GM23338 (cell line): ENCODE results near the gene SRRM2. TPM values are rescaled to one million over a fixed set of nuclear protein-coding genes. Genes with fewer than 3 reads are reported as not detected.

Experiments used
- ATAC-seq: fragments of 200-7000 bp; cut with Tn5 transposase; 3 replicates; pipeline ENCODE4 v1.9.1; 2020
- DNase-seq: peaks from one replicate; pipeline ENCODE4 v3.0.0-alpha.2; 2015; ENCODE audit warnings: low spot score
- H2AFZ ChIP-seq: fragments of 200-600 bp; sonication (generic); 2 replicates; pipeline ENCODE4 v1.8.0; 2016; ENCODE audit warnings: antibody characterized with exemption, mild to moderate bottlenecking, moderate library complexity
- H3F3A ChIP-seq: fragments of 200-600 bp; sonication (generic); replicated peaks from 2 replicates; pipeline ENCODE4 v1.8.0; 2017; ENCODE audit warnings: antibody characterized with exemption, mixed run types, low read depth
- H3K27ac ChIP-seq: fragments of 200-600 bp; sonication (generic); 2 replicates; pipeline ENCODE4 v1.6.1; 2016; ENCODE audit warnings: low read depth
- H3K27me3 ChIP-seq: fragments of 200-600 bp; sonication (generic); 2 replicates; pipeline ENCODE4 v1.8.0; 2016; ENCODE audit warnings: mild to moderate bottlenecking, mixed run types, moderate library complexity; ENCODE audit not compliant: insufficient read depth
- H3K36me3 ChIP-seq: fragments of 200-600 bp; sonication (generic); 2 replicates; pipeline ENCODE4 v1.8.0; 2016; ENCODE audit warnings: mild to moderate bottlenecking; ENCODE audit not compliant: insufficient read depth
- H3K4me1 ChIP-seq: fragments of 200-600 bp; sonication (generic); 2 replicates; pipeline ENCODE4 v1.8.0; 2016; ENCODE audit warnings: mild to moderate bottlenecking, moderate library complexity; ENCODE audit not compliant: insufficient read depth
- H3K4me2 ChIP-seq: fragments of 200-600 bp; sonication (generic); 2 replicates; pipeline ENCODE4 v1.7.1; 2017; ENCODE audit warnings: mixed run types
- H3K4me3 ChIP-seq: fragments of 200-600 bp; sonication (generic); 2 replicates; pipeline ENCODE4 v1.6.1; 2016; ENCODE audit warnings: mixed run types
- H3K79me2 ChIP-seq: fragments of 200-600 bp; sonication (generic); replicated peaks from 2 replicates; pipeline ENCODE4 v1.8.0; 2017; ENCODE audit warnings: mild to moderate bottlenecking; ENCODE audit not compliant: insufficient read depth
- H3K9me2 ChIP-seq: fragments of 200-600 bp; sonication (generic); 2 replicates; pipeline ENCODE4 v1.8.0; 2017; ENCODE audit not compliant: insufficient read depth
- H4K20me1 ChIP-seq: fragments of 200-600 bp; sonication (generic); replicated peaks from 2 replicates; pipeline ENCODE4 v1.8.0; 2017; ENCODE audit warnings: mild to moderate bottlenecking; ENCODE audit not compliant: insufficient read depth
- H3K27ac Mint-ChIP-seq: 2 replicates; pipeline ENCODE4 v1.8.0; 2020; ENCODE audit warnings: inconsistent platforms, mild to moderate bottlenecking, moderate library complexity, mixed read lengths
- H3K27me3 Mint-ChIP-seq: 3 replicates; pipeline ENCODE4 v1.8.0; 2022; ENCODE audit warnings: low read depth, mild to moderate bottlenecking, moderate library complexity, mixed read lengths, inconsistent platforms; ENCODE audit not compliant: insufficient read depth, poor library complexity
- H3K36me3 Mint-ChIP-seq: 3 replicates; pipeline ENCODE4 v1.8.0; 2021; ENCODE audit warnings: low read depth, mild to moderate bottlenecking, inconsistent platforms, moderate library complexity, mixed read lengths
- H3K4me1 Mint-ChIP-seq: 3 replicates; pipeline ENCODE4 v1.8.0; 2020; ENCODE audit warnings: mild to moderate bottlenecking, inconsistent platforms, mixed read lengths
- H3K4me3 Mint-ChIP-seq: 3 replicates; pipeline ENCODE4 v1.8.0; 2021; ENCODE audit warnings: moderate library complexity, mild to moderate bottlenecking, inconsistent platforms, mixed read lengths
- H3K9me3 Mint-ChIP-seq: 3 replicates; pipeline ENCODE4 v1.8.0; 2020; ENCODE audit warnings: moderate library complexity, mild to moderate bottlenecking, inconsistent platforms, mixed read lengths
- CREB1 ChIP-seq: fragments of 250-450 bp; sonication (Bioruptor Pico); IDR thresholded peaks from 2 replicates; pipeline ENCODE4 v1.5.0; 2020; ENCODE audit warnings: low read depth, mild to moderate bottlenecking, moderate library complexity
- CTCF ChIP-seq, 2 experiments: fragments of 200-600 bp in 1 of 2; sonication (generic) in 1 of 2; conservative IDR thresholded peaks; 2 replicates each; pipeline versions ENCODE4 v1.5.1 to v1.6.1; 2016 to 2017; ENCODE audit warnings: antibody characterized with exemption in 2 of 2, low read depth in 2 of 2, mild to moderate bottlenecking in 2 of 2, moderate library complexity in 1 of 2
- ETS1 ChIP-seq: IDR thresholded peaks from 2 replicates; pipeline ENCODE4 v1.6.1; 2016; ENCODE audit warnings: antibody characterized with exemption
- EZH2 ChIP-seq: fragments of 200-600 bp; sonication (generic); IDR thresholded peaks from one replicate; pipeline ENCODE4 v1.8.0; 2017; ENCODE audit warnings: antibody characterized with exemption, mild to moderate bottlenecking, low read depth; ENCODE audit not compliant: unreplicated experiment
- JUNB ChIP-seq: IDR thresholded peaks from one replicate; pipeline ENCODE4 v1.6.1; 2016; ENCODE audit warnings: antibody characterized with exemption; ENCODE audit not compliant: unreplicated experiment
- POLR2AphosphoS5 ChIP-seq: IDR thresholded peaks from 2 replicates; pipeline ENCODE4 v1.6.1; 2016; ENCODE audit warnings: antibody characterized with exemption, low read depth
- REST ChIP-seq: IDR thresholded peaks from one replicate; pipeline ENCODE4 v1.6.1; 2018; ENCODE audit warnings: antibody characterized with exemption; ENCODE audit not compliant: unreplicated experiment
- STAT1 ChIP-seq: IDR thresholded peaks from one replicate; pipeline ENCODE4 v1.6.1; 2016; ENCODE audit warnings: antibody characterized with exemption; ENCODE audit not compliant: unreplicated experiment
- ZNF462 ChIP-seq: fragments of 250-450 bp; sonication (Bioruptor Pico); IDR thresholded peaks from 2 replicates; pipeline ENCODE4 v1.5.0; 2020; ENCODE audit warnings: mild to moderate bottlenecking, moderate library complexity
- polyA plus RNA-seq: library from polyadenylated mRNA; unstranded; fragments of >200 nt; fragmentation: Nextera tagmentation; extraction: Ambion mirVana; gene quantifications from 2 replicates; pipeline ENCODE4 v1.2.1, GENCODE V29; 2016
- total RNA-seq: library from RNA; depleted of rRNA; stranded (reverse); fragments of >200 nt; shearing (Covaris generic); gene quantifications from 2 replicates; pipeline ENCODE4 v1.2.3, GENCODE V29; 2014

The SRRM2 gene
- total and polyA plus RNA-seq, 2 experiments from 2014 or later: 308 to 893 TPM

GRCh38 chr16:2707368-2708289 lies 44.8 kb upstream of the SRRM2 start:
- Mint-ChIP-seq H3K4me1 (no peaks in the 10 kb centered on the region), H3K27ac (no peak overlapping the region), H3K27me3 (peaks cover 6% of the 10 kb centered on the region), H3K9me3 (no peaks in the 10 kb centered on the region), H3K4me3 (no peak overlapping the region), H3K36me3 (peaks cover 12% of the 10 kb centered on the region; the same call in 2 of the 3 replicates)
- no peak for DNase-seq
- Histone ChIP-seq H3K79me2 (no peaks in the 10 kb centered on the region), H3K4me3 (no peak overlapping the region), H3F3A (no peaks in the 10 kb centered on the region; the same call in 1 of the 2 replicates), H3K9me2 (no peaks in the 10 kb centered on the region), H3K4me1 (no peaks in the 10 kb centered on the region), H3K27ac (no peak overlapping the region), H2AFZ (no peak overlapping the region), H3K4me2 (no peak overlapping the region), H4K20me1 (no peaks in the 10 kb centered on the region; the same call in 1 of the 2 replicates), H3K36me3 (0 out of 2 replicates have a peak, but pooled peaks cover 5% of the 10 kb centered on the region), H3K27me3 (no peaks in the 10 kb centered on the region)
- TF ChIP-seq POLR2AphosphoS5 (no peak), ZNF462 (no peak), ETS1 (no peak), EZH2 (no peak), STAT1 (no peak), REST (no peak), CTCF (conservative IDR thresholded peaks at IDR 0.05; ENCODE audit: low read depth in 2 of 2) (no peak), CREB1 (no peak), JUNB (no peak)
- no peak for ATAC-seq
